ENCODE data around the gene FLT4. TPM values are rescaled to one million over a fixed set of nuclear protein-coding genes. Genes with fewer than 3 reads are reported as not detected.

The FLT4 gene
- polyA plus RNA-seq, 1 donor: 7.3 TPM

DNA sequence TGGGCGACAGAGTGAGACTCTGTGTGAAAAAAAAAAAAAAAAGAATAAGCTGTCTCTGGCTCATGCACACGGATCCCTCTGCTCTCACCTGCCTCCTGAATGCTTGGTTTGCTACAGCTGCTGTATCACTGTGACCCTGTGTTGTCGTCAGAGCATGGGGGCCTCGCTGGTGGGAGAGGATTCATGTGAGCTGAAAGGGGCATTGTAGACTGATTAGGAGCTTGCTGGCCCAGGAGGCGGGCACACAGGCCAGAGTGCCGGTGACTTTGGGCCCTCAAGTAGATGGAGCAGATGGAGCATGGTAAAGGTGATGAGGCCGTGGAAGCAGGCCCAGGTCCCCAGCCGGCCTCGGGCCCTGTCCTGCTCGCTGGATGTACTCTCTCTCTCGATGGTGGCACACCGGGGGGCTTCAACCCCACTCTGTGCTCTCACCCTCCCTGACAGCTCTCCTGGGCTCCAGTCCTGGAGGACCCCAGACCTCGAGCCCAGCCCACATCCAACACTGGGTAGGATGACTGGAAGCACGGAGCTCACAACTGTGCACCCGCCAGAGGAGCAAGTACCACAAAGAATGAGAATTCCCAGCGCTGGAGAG is 7.1 kb downstream of the FLT4 start:
- DNase-seq (ENCODE audit: low read depth): no peak

DNA sequence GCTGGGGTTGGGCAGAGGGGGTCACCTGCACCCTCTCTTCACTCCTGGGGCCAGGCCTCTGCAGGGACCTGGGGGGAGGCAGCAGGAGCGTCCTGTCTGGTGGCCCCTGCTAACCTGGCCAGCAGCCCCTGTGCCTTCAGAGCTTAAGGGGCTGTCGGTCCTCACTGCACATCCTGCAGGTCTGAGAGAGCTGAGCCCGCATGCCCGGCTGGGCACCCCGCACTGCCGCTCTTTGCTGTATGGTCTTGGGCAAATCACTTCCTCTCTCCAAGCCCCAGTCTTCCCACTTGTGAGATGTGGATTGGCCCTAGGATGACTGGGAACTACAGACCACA is 7.9 kb downstream of the FLT4 start:
- DNase-seq (ENCODE audit: low read depth): no peak

DNA sequence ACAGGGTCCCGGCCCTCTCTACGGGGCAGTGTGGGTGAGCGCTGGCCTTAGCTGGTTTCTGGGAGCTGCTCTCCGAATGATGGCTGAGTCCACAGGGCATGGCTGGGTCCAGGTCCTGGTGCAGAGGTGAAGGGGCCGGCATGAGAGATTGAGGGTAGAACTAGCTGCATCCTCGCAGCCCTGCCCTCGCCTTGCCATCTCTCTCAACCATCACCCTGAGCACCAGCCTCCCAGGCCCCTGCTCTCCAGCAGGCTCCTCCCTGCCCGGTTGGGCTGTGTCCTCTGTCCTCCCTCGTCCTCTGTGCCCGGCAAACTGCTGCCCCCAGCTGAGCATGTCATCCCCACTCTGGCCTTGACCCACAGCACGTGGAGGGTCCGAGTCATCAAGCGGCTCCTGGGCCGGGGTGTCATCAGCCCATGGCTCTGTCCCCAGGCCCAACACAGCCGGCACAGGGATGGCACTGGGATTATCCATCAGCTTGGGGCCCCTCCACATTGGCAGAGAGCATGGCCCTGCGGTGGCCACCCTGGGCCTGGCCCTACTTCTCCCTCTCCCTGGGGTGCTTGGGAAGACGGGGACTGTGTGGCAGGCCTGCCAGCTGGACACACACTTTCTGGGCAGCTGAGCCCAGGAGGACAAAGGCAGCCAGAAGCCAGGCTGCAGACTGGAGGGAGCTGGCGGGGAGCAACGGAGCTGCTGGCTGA is 8.4 kb downstream of the FLT4 start:
- DNase-seq (ENCODE audit: low read depth): no peak

DNA sequence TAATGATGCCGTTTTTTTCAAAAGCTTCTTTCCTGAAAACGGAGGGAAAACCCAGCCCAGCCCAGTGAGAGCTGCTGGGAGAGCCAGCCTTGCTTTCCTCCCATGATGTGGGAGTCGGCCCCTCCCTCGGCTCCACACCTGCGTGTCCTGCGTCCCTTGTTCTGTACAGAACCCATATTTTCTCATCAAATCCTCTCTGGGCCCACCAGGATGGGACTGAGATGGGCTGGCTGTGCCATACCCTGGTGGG is 8.9 kb downstream of the FLT4 start:
- DNase-seq (ENCODE audit: low read depth): no peak

DNA sequence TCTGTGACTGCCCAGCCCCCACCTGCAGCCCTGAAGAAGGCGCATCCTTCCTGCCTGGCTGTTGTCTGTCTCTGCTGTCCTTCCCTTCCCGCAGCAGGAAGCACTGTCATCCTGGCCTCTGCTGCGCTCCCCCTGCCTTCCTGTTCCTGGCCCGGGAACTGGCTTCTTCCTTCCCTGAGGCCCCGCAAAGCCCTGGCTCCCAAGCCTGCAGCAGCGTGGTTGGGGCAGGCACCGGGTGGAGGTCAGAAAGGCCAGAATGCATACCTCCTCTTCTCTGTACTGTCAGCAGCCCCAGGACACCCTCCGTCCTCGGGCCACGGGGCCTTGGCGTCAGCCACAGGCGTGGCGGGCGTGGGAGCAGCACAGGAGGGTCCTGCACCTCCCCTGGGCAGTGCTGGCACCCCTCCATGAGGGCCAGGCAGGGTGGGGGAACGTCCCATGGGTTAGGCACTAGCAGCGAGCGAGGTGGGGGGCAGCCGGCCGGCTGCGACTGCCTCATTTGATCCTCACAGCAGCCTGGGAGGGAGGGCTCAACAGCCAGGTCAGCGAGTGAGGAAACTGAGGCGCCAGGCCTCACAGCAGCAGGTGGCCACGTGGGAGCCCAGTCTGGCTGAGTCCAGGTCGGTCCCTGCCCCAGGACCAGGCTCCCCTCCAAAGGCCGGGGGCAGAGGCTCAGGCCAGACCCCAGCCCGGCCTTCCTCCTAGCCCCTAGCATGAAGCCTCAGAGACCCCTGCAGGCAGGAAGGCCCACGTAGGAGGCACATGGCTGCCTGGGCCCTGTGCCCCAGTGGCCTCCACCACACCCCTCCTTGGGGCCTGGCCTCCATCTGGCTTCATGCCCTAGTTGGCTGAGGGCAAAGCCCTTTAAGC is 9.4 kb downstream of the FLT4 start:
- DNase-seq (ENCODE audit: low read depth): no peak

DNA sequence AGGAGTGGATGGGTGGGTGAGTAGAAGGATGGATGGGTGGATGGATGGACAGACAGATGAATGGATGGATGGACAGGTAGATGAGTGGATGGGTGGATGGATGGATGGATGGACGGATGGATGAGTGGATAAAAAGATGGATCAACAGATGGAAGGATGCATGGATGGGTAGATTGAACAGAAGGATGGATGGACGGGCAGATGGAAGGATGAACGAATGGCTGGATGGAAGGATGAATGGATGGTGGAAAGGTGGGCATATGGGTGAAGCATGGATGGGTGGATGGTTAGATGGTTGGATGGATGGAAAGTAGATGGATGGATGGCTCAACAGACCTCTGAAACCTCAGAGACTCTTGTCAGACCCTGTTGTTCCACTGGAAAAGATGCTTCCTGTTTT is 10.1 kb downstream of the FLT4 start:
- no peak for DNase-seq (ENCODE audit: low read depth)

DNA sequence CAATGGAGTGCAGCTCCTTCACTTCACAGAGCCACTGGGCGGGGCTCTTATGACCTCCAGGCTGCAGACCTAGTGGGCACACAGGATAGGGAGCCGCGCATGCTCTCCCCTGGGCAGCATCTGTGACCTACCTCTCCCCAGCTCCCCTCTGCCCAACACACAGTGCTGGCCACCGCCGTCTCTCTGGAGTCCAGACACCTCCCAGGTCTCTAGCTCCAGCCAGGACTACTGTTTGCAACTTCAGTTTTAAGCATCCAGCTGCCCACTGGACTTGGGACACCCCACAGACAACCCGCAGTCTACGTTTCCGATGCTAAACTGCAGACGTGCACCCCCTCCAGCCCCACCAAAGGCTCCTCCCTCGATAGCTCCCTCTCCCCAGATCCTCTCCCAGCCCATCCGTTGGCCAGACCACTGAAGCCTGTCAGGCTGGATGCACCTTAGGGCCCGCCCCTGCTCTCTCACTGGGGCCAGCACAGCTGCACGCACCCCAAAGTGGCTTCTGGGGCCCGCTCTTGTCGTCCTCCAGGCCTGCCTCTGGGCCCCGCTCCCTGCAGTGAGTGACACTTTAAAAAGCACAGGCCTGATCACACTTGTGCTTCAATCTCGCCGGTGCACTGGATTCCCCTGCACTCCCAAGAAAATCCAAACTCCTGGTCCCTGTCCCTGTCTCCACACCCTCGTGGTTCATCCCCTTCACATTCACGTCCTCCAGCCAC is 11.3 kb downstream of the FLT4 start:
- no peak for DNase-seq (ENCODE audit: low read depth)

DNA sequence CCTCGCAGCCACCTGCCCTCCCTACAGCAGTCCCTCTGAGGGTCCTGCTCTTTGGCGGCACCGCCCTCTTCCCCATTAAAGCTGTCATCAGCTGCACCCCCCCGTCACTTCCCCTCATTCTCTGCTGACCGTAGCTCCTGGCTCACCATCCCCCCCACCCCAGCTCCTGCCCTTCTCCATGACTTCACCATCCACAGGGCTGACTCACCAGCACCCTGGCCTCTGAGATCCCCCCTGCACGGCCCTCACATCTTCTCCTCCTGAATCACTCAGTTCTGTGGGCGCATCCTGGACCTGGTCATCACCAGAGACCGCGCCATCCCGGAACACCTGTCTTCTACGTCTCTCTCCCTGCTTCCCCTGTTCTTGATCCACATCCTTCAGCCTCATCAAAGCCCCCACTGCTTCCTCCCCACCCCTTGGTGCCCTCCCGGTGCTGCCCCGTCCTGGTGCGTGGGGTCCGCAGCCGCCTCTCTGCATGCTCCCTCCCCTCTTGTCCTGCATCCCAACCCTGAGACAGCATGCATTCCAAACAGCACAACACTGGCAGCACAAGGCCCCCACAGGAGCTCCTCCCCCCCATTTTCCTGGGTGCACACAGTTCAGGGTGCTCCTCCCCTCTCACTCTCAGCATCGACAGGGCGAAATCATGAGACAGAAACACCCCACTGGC is 12.9 kb downstream of the FLT4 start:
- DNase-seq (ENCODE audit: low read depth): no peak

DNA sequence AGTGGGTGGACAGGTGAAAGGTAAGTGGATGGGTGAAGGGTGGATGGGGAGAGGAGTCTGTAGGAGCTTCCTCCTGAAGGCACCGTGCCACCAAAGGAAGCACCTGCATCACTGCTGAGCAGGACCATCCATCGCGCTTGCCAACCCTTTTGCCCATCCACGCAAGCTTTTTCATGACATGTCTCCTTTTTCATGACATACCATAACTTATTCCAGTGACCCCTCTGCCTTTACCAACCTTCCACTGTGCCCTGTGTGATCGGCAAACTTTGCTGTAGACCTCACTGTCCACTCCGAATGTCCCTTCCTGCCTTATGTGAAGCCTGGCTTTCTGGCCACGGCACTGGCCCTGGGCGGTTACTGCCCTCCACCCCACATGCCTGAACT is 13.4 kb downstream of the FLT4 start:
- no peak for DNase-seq (ENCODE audit: low read depth)

DNA sequence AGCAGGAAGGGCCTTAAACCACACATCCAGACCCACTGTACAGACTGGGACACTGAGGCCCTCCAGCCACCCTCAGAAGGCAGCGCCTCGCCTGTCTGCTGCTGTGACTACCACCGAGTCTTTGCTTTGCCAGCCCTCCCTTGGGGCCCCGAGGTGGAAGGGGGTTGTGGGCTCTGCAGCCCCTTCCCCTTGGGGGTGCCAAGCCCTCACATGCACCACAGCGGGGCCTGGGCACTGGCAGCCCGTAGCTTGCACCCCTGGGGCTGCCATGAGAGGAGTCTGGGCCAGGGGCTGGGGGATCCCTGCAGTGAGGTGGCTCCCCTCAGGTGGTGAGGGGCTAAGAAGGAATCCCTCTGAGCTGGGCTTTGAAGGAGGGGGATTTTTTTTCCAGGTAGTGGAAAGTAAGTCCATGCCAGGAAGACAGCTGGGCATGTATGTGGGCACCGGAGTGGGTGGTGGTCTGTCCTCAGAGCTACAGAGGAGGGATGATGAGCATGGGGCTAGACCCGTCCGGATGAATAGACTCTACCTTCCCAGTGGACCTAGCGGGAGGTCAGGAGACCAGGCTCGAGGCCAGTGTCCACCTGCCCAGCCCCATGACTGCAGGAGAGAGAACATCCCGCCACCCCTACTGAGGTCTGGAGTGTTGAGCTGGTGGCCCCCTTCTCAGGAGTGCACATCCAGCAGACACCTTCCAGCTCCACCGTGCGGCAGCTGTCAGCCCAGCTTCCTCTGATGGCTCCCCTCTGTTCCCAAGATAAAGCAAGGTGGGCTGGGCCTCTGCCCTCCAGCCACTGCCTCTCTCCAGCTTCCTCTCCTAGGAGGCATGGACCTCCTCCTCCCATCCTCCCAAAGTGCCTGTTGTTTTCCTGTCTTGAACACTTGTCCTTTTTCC is 15.9 kb downstream of the FLT4 start:
- no peak for DNase-seq (ENCODE audit: low read depth)

DNA sequence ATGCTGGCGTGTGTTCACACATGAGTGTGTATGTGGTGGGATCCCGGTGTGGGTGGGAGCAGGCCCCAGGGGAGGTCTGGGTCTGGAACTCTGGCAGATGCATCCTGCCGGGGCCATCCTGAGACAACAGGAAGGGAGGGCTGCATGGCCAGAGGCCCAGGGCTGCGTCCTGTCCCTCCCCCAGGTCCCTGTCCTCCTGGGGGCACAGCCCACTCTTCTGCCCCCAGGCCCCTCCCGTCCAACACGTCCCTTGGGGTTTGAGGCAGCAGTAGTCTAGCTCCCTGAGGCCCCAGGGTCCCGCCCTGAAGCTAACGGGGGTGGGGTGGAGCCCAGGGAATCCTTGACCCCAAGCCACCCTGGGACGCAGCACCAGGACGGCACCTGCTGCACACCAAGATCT is 16.6 kb downstream of the FLT4 start:
- DNase-seq (ENCODE audit: low read depth): no peak

DNA sequence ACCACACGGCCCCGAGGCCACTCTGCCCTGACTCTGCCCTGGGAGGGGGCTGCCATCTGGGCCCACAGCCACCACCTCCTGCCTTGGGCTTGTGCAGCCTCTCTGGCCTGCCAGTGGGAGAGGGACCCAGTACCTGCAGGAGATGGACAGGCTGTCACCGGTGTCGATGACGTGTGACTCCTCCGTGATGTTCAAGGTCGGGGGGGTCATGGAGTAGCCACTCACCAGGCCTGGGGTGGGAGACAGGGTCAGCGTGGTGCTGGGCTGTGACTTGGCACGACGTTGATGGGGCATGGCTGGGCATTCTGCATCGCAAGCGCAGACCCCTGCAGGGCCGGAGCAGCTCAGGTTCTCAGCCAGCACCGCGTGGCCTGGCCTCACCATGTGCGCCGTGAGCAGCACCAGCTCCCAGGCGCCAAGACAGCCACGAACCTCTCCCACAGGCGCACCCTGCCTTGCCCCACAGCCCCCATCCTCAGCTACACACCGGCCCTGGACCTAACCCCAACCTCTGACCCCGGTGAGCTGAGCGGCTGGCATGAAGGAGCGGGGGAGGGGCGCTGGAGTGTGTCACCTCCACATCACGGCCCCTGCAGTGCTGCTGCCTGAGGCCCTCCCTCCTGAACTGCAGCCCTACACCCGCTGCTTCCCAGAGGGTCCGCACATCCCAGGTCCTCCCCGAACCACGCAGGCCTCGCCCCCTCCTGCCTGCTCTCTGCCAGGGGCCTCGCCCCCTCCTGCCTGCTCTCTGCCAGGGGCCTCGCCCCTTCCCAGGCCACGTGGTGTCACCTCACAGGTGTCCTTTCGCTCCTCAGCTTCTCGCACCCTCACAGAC is 17.6 kb downstream of the FLT4 start:
- no peak for DNase-seq (ENCODE audit: low read depth)

DNA sequence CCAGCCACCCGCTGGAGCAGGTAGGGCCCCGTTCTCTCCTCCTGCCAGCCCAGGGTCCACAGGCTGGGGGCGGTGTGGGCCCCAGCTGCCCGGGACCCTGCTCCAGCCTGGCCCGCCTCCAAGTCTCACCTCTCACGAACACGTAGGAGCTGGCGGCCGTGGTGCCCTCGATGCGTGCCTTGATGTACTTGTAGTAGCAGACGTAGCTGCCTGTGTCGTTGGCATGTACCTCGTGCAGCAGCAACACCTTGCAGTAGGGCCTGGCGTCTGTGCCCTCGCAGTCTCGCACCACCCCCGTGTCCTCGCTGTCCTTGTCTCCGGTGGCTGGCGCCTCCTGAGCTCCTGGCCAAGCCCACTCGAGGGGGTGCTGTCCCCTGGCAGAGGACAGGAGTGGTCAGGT is 19.0 kb downstream of the FLT4 start:
- DNase-seq (ENCODE audit: low read depth): no peak

DNA sequence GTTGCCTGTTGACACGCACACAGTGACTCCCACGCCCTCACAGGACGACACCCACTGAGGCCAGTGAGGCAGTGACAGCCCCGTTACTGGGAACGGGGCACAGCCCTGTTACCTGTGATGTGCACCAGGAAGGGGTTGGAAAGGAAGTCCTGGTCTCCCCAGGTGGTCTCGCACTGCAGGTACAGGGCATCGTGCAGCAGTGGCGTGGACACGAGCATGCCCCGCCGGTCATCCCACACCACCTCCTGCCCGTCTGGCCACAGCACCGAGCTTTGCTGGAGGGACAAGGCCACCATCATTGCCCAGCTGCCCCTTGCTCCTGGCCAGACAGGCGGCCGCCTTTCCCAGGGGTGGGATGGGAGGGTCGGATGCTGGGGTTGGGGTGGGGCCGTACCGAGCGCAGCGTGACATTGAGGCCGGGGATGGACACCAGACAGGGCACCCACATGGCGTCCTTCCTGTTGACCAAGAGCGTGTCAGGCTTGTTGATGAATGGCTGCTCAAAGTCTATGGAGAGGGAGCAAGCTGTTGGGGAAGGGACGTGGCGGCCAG is 19.5 kb downstream of the FLT4 start:
- DNase-seq (ENCODE audit: low read depth): no peak

DNA sequence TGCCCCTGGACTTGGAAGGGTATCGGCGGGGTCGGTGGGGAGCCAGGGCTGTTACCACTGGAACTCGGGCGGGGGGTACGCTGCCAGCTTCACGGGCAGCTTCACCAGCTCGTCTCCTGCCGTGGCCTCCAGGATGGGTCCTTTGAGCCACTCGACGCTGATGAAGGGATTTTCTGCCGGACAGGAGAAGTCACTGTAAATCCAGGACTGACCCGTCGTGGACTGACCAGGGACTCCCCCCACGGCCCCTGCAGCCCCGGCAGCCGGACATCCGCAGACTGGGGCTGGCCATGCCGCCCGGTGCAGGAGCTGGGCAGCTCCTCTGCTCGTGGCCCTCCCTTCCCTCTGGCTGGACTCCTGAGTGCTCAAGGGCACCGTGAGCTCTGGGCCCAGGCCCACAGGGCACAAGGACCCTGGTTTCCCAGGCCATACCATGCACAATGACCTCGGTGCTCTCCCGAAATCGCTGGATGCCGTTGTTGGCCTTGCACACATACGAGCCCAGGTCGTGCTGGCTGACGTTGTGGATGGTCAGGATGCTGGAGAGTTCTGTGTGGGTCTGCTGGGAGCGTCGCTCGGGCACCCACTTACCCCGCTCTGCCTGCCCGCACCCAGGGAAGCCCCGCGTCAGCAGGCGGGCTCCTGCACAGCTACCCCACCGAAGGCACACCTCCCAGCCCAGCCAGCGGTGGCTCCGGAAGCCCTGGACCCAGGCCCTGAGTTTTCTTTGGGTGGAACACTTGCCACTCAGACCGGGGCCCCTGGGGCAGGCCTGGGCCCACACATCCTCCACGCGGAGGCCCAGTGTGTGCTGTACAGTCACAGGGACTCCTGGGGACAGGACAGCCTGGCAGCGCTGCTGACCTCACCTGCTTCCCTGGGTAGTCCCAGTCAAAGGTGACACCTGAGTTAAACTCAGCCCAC is 20.3 kb downstream of the FLT4 start:
- no peak for DNase-seq (ENCODE audit: low read depth)

DNA sequence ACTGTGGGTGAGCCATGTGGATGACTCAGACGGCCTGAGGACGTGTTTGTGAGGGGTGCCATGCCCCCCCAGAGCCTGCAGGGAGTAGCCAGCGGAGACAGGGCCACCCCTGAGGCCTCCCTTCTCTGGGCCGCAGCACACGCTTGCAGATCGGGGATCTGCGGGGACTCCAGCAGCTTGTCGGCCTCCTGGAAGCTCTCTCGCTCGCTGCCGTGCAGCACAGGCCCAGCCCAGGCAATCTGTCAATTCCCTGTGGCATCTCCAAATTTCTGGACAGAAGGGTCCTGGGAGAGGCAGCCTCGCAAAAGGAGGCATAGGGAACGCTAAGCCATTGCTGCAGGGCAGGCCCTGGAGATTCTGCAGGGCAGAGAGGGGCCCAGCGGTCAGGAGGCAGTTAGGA is 21.2 kb downstream of the FLT4 start:
- DNase-seq (ENCODE audit: low read depth): no peak

DNA sequence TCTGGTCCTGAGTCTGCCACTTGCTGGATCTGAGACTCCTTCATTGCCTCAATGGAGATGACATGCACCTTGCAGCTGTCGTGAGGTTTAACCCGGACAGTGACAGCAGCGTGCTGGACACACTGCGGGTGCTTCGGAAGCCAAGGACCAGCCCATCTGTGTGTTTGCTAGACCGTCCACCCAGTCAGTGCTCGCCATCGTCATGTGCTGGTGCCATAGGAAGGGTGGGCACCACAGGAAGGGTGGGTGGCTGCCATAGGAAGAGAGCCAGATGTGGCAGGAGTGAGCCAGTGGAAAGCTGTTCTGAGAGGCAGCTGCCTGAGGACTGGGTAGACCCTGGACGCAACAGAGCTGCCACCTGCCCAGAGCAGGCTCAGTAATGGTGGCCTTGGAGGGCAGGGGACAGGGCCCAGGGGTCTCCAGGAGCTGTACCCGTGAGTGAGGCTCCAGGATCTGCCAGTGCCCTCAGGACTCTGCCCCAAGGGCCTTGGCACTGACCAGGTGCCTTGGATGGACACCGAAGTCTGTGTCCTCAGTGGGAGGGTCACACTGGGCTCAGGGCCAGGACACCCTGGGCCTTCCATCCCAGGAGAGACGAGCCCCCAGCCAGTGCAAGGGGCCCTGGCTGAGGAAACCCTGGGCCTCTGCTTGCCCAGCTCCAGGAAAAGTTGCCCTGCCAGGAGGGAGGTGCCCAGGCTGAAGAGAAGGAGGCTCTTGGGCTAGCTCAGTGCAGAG is 21.8 kb downstream of the FLT4 start:
- DNase-seq (ENCODE audit: low read depth): no peak

Data from forelimb muscle (tissue), 1 donor.